HCT116 (cell line): ENCODE data around the gene HOMER1.

Experiments used
- CEBPB ChIP-seq: IDR thresholded peaks from 2 replicates; pipeline ENCODE4 v1.6.1; 2012; ENCODE audit warnings: low read depth
- CTCF ChIP-seq, 3 experiments: fragments of 200-600 bp in 1 of 3; sonication (generic) in 1 of 3; IDR thresholded peaks in 2 of 3; conservative IDR thresholded peaks in 1 of 3; 2 replicates each; pipeline ENCODE4 v1.5.1; 2012 to 2017; ENCODE audit warnings: low read depth in 2 of 3, low read length in 2 of 3, antibody characterized with exemption in 1 of 3, borderline replicate concordance in 1 of 3, control low read depth in 1 of 3, mild to moderate bottlenecking in 1 of 3, mixed read lengths in 1 of 3, mixed run types in 1 of 3, moderate library complexity in 1 of 3; ENCODE audit not compliant: insufficient read depth in 1 of 3
- EZH2 ChIP-seq: fragments of 200-600 bp; sonication (generic); IDR thresholded peaks from 2 replicates; pipeline ENCODE4 v1.6.1; 2017; ENCODE audit warnings: antibody characterized with exemption, mixed run types
- FOSL1 ChIP-seq: IDR thresholded peaks from 2 replicates; pipeline ENCODE4 v1.6.1; 2012; ENCODE audit warnings: low read depth
- JUND ChIP-seq: IDR thresholded peaks from 2 replicates; pipeline ENCODE4 v1.6.1; 2012
- POLR2A ChIP-seq: IDR thresholded peaks from 2 replicates; pipeline ENCODE4 v1.7.0; 2011; ENCODE audit warnings: borderline replicate concordance; ENCODE audit not compliant: insufficient read depth, insufficient read length; ENCODE audit errors: extremely low read depth
- POLR2AphosphoS5 ChIP-seq: IDR thresholded peaks from 2 replicates; pipeline ENCODE4 v1.6.1; 2011; ENCODE audit warnings: mild to moderate bottlenecking, low read depth, low read length, moderate library complexity
- RAD21 ChIP-seq: IDR thresholded peaks from 2 replicates; pipeline ENCODE4 v1.6.1; 2012; ENCODE audit warnings: low read depth, mild to moderate bottlenecking
- SIN3A ChIP-seq: IDR thresholded peaks from 2 replicates; pipeline ENCODE4 v1.6.1; 2012; ENCODE audit warnings: low read depth
- SRF ChIP-seq: IDR thresholded peaks from 2 replicates; pipeline ENCODE4 v1.6.1; 2012; ENCODE audit warnings: low read depth
- YY1 ChIP-seq: IDR thresholded peaks from 2 replicates; pipeline ENCODE4 v1.6.1; 2011; ENCODE audit warnings: low read length, low read depth, moderate library complexity, mild to moderate bottlenecking; ENCODE audit not compliant: insufficient replicate concordance; ENCODE audit errors: extremely low read depth
- ZNF274 ChIP-seq: fragments of 200-500 bp; sonication (Bioruptor generic); IDR thresholded peaks from 2 replicates; pipeline ENCODE4 v1.6.1; 2014; ENCODE audit warnings: mild to moderate bottlenecking, low read depth, low read length, inconsistent platforms
- TF ChIP-seq, protein P1 (sequence below): IDR thresholded peaks from 2 replicates; pipeline ENCODE4 v1.6.1; 2012; ENCODE audit warnings: low read depth
- TF ChIP-seq, protein P2 (sequence below): IDR thresholded peaks from 2 replicates; pipeline ENCODE4 v1.6.1; 2012

DNA sequence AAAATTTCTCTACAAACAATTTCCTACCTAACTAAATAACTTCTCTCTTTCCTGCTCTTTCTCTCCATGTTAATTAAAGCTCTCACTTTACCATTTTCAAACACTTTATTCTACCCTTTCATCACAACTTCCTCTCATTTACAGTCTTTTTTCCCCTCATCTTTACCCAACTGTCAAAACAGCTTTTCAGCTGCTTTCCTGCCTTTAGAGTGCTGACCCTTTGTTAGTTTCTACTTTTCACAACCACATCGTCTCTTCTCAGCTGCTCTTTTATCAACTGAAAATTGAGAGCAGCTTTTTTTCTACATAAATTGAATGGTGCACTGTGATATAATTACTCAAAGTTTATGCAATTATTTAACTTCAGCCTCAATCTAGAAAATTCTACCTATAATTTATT is 3.1 kb upstream of the HOMER1 start:
- TF ChIP-seq CTCF (IDR thresholded peaks at IDR 0.05 in 2 of 3, conservative IDR thresholded peaks at IDR 0.05 in 1 of 3; ENCODE audit: borderline replicate concordance in 1 of 3, insufficient read depth in 1 of 3, low read depth in 2 of 3, low read length in 2 of 3) (no peak), POLR2A (no peak), RAD21 (no peak), CEBPB (no peak), EZH2 (no peak), JUND (no peak), SIN3A (no peak), POLR2AphosphoS5 (no peak), ZNF274 (no peak), YY1 (no peak), SRF (no peak), FOSL1 (no peak)
- TF ChIP-seq, protein P1, sequence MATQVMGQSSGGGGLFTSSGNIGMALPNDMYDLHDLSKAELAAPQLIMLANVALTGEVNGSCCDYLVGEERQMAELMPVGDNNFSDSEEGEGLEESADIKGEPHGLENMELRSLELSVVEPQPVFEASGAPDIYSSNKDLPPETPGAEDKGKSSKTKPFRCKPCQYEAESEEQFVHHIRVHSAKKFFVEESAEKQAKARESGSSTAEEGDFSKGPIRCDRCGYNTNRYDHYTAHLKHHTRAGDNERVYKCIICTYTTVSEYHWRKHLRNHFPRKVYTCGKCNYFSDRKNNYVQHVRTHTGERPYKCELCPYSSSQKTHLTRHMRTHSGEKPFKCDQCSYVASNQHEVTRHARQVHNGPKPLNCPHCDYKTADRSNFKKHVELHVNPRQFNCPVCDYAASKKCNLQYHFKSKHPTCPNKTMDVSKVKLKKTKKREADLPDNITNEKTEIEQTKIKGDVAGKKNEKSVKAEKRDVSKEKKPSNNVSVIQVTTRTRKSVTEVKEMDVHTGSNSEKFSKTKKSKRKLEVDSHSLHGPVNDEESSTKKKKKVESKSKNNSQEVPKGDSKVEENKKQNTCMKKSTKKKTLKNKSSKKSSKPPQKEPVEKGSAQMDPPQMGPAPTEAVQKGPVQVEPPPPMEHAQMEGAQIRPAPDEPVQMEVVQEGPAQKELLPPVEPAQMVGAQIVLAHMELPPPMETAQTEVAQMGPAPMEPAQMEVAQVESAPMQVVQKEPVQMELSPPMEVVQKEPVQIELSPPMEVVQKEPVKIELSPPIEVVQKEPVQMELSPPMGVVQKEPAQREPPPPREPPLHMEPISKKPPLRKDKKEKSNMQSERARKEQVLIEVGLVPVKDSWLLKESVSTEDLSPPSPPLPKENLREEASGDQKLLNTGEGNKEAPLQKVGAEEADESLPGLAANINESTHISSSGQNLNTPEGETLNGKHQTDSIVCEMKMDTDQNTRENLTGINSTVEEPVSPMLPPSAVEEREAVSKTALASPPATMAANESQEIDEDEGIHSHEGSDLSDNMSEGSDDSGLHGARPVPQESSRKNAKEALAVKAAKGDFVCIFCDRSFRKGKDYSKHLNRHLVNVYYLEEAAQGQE: no peak
- TF ChIP-seq, protein P2, sequence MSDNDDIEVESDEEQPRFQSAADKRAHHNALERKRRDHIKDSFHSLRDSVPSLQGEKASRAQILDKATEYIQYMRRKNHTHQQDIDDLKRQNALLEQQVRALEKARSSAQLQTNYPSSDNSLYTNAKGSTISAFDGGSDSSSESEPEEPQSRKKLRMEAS: no peak
